GM08714 (cell line): ENCODE measurements around the gene GNA15.
A peak's percentile ranks its signal among the peaks of the same experiment; 100 is the strongest.

Source experiments
- H3K4me3 ChIP-seq: fragments of 200-500 bp; sonication (Bioruptor generic); 2 replicates; pipeline ENCODE4 v1.5.1; 2014; ENCODE audit warnings: mild to moderate bottlenecking, low read length, inconsistent platforms
- ZNF274 ChIP-seq: IDR thresholded peaks from 2 replicates; pipeline ENCODE4 v1.6.1; 2012; ENCODE audit warnings: mild to moderate bottlenecking, low read depth, low read length

The GNA15 gene

DNA sequence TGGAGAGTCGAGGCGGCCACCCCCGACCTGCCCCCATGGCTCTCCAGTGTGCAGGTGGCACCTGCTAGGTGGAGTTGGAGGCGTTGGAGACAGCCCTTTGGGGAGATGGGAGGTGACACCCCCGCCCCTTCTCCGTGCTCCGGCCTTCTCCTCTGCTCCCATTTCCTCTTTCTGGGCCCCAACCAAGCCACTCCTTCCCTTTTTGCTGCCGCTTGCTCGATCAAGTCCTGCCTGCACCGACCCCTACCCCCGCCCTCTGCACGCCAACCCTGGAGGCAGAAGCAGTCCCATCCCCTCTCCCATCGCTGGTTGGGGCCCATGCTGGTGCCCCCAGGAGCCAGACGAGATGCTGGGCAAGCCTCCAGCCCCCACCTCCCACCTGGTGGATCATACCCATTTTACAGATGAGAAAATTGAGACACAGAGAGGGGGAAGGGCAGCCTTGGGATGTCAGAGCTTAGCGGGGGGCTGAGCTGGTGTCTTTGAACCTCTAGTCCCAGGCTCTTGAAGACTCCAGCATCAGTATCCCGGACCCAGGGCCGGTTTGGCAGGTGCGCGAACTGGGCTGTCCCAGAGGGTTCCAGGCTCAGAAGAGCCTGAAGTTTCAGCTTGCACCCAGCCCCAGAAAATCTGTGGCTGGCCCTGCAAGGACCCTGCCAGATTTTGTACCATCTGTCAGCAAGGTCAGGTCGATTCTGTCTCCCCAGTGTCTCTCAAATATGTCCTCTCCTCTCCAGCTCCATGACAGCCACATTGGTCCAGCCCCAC, 10.3 kb downstream of the GNA15 start:
- no peak overlapping the region for H3K4me3 ChIP-seq
- TF ChIP-seq ZNF274, result no peak

DNA sequence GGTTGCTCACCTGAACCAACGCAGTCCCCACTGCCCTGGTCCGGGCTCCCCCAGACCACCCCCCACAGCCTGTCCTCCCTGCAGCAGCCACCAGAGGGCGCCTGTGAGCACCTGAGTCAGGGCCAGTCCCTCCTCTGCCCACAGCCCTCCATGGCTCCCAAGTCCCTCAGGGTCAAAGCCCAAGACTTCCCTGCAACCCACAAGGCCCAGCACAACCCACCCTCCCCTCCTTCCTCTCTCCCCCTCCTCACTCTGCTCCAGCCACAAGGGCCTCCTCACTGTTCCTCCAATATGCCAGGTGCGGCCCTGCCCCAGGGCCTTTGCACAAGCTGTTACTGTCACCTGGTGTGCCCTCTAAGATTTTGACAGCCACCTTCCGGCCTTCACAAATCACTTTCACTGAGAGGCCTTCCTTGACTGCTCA, 10.9 kb downstream of the GNA15 start:
- H3K4me3 ChIP-seq, result no peak overlapping the region
- no peak for TF ChIP-seq ZNF274

DNA sequence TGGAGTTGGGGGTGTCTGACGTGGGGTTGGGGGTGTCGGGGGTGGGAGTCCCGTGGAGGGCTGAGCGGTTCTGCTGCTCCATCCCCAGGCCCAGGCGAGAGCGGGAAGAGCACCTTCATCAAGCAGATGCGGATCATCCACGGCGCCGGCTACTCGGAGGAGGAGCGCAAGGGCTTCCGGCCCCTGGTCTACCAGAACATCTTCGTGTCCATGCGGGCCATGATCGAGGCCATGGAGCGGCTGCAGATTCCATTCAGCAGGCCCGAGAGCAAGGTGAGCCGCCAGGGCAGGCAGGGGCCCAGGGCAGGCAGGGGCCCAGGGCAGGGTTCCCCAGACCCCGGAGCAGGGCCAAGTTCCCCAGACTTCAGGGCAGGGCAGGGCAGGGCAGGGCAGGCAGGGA, 12.7 kb downstream of the GNA15 start:
- H3K4me3 ChIP-seq, result no peak overlapping the region
- TF ChIP-seq ZNF274, result no peak

GRCh38 chr19:3149089-3149488, 13.3 kb downstream of the GNA15 start:
- H3K4me3 ChIP-seq, result no peak overlapping the region
- no peak for TF ChIP-seq ZNF274

DNA sequence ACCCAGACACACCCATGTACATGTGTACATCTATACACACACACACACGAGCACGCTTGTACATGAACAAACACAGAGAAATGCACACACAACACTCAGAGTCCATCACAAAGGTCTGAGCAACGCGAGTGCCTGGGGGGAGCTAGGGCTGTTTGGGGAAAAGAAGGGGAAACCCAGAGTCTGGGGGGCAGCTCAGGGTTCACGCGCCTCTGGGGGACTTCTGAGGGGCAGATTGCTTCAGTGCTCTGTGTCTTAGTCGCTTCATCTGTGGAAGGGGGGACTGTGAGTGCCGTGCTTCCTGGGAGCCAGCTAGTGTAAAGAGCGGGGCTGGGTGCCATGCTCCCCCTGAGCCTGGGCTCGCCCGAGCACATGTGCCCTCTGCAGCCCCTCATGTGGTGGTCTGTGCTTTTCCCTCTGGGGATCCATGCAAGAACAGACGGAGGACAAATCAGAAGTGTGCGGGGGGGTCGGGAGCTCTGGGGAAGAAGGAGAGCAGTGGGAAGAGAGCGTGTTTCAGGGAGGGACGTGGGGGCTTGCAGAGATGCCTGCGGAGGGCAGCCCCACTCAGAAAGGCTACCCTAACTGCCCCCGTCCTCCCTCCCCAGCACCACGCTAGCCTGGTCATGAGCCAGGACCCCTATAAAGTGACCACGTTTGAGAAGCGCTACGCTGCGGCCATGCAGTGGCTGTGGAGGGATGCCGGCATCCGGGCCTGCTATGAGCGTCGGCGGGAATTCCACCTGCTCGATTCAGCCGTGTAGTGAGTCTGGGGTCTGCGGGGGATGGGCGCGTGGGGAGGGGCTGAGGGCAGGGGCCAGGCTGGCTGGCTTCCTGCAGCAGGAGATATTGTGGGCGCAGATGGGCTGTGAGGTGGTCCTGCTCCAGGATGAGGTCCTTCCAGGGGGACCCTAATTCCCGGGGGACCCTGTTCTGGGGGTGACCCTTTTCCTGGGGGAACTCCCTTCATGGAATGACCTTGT, 14.0 kb downstream of the GNA15 start:
- TF ChIP-seq ZNF274, result no peak

GRCh38 chr19:3150739-3151329, 15.0 kb downstream of the GNA15 start:
- H3K4me3 ChIP-seq, result no peak overlapping the region
- TF ChIP-seq ZNF274, result no peak

More for the DNA sequence above, 14.0 kb downstream of the GNA15 start:
- H3K4me3 ChIP-seq, result no peak overlapping the region

DNA sequence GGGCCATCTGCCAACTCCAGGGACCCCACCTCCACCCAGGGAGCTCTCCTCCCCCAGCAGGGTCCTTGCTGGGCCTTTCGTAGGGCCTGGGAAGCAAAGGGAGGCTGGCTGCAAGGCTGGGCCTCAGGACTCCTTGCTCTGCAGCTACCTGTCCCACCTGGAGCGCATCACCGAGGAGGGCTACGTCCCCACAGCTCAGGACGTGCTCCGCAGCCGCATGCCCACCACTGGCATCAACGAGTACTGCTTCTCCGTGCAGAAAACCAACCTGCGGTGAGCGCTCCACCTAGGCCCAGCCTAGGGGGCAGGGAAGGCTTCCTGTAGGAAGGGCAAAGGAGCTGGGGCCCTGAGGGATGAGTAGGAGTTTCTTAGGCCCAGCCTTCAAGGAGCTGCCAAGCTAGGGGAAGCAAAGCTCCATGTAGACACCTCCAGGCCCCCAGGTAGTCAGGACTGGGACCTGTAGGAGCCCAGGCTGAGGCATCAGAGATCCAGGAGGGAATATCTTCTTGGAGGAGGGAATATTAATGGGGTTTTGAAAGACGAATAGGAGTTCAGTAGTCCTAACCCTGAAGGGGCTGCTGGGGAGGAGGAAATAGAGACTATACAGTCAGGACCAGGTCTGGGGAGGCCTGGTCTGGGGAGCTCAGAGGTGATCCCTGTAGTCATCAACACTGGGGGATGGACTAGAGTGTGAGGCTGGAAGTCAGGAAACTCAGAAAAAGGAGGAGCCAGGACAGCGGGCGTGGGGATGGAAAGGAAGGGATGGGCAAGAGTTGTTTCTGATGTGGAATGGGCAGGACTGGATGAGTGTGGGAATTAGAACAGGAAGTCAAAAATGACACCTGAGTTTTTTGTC, 16.0 kb downstream of the GNA15 start:
- TF ChIP-seq ZNF274, result no peak
- H3K4me3 ChIP-seq, result no peak overlapping the region

DNA sequence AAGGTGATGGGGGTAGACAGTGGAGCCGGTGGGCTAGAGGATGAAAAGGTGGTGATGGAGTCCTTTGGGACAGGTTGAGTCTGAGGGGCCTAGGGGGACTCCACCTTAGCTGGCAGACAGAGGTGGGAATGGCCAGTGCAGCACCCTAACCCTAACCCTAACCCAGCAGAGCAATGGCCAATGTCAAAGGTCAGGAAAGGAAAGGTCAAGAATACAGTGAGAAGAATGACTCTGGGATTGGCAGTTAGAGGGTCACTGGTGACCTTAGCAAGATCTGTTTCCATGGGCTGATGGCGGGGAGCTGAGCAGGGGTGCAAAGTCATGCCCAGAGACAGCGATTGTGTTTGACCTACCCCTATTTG, 16.6 kb downstream of the GNA15 start:
- no peak overlapping the region for H3K4me3 ChIP-seq
- no peak for TF ChIP-seq ZNF274

DNA sequence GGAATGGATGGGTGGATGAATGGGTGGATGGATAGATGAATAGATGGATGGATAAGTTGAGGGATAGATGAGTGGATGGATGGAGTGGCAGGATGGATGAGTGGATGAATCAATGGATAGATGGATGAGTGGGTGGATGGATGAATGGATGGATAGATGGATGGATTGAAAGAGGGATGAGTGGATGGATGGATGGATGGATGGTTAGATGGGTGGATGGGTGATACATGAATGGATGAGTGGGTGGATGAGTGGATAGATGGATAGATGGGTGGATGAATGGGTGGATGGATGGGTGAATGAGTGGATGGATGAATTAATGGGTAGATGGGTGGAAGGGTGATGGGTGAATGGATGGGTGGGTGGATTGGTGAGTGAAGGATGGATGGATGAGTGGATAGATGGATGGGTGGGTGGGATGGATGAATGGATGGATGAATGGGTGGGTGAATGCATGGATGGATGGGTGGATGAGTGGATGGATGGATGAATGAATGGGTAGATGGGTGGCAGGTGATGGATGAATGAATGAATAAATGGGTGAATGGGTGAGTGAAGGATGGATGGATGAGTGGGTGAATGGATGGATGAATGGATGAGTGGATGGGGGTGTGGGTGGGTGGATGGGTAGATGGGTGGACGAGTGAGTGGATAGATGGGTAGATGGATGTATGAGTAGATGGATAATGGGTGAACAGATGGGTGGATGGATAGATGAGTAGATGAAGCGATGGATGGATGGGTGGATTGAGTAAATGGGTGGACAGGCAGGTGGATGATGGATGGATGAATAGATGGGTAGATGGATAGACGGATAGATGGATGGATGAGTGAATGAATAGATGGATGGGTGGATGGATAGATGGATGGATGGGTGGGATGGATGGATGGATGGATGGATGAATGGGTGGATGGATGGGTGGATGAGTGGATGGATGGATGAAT, 17.7 kb downstream of the GNA15 start:
- TF ChIP-seq ZNF274, result no peak
- H3K4me3 ChIP-seq, result no peak overlapping the region

- peak overlapping the region; percentile 34; the same call in 1 of the 2 replicates for H3K4me3 ChIP-seq
Observed at GRCh38 chr19:3154447-3154846, 18.6 kb downstream of the GNA15 start.

DNA sequence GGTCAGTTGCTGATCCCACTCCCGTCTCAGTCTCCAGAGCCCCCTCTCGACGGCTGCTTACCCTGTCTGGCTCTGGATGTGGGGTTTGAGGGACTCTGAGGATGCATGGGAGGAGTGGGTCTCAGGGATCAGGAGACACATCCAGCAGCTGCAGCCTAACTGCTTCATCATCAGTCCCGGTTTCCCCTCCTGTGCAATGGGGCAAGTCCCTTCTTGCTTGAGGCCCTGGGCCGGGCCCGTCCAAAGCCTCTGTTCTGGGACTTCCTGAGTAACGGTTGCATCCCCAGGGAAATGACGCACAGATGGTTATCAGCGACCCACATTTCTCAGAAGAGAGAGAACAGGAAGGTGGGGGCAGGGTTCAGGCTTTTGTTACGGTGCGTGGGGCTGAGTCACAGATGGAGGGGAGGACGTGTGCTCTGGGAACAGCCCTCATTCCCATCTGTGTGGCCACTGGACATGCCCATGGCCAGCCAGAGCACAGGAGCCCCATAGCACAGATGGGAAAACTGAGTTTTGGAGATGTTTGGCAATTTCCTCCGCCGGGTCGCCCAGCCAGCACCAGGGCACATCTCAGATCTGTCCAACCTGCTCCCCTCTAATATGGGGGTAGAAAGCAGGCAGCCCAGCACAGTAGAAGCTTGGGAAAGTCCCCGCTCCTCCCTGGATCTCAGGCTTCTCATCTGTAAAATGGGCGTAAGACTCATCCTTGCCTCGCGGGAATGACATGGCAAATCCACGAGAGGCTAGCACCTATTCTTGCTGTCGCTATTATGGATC, 19.3 kb downstream of the GNA15 start:
- H3K4me3 ChIP-seq, result peak overlapping the region; percentile 34; the same call in 1 of the 2 replicates

DNA sequence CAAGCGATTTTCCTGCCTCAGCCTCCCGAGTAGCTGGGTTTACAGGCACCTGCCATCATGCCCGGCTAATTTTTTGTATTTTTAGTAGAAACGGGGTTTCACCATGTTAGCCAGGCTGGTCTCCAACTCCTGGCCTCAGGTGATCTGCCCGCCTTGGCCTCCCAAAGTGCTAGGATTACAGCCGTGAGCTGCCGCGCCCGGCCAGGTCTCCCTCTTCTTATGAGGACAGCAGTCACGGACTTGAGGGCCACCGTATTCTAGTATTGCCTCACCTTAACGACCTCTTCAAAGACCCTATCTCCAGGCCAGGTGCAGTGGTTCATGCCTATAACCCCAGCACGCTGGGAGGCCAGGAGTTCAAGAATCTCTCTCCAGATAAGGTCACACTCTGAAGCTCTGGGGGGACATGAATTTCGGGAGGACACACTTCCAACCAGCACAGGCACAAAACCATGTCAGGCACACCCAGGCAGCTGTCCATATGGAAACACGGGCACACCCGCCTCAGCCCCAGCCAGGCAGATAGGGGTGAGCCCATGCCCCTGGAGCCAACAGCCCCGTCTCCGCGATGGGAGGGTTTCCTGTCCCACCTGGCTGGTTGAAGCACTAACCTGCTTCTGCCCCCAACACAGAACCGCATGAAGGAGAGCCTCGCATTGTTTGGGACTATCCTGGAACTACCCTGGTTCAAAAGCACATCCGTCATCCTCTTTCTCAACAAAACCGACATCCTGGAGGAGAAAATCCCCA, 21.4 kb downstream of the GNA15 start:
- no peak for TF ChIP-seq ZNF274
- no peak overlapping the region for H3K4me3 ChIP-seq

More for the DNA sequence above, 19.3 kb downstream of the GNA15 start:
- TF ChIP-seq ZNF274, result no peak
